ENCODE results near the gene CEP43. TPM values are rescaled to one million over a fixed set of nuclear protein-coding genes. Genes with fewer than 3 reads are reported as not detected.

CEP43 gene
- total RNA-seq, 1 donor from 2014 or later = 16.7 TPM

DNA sequence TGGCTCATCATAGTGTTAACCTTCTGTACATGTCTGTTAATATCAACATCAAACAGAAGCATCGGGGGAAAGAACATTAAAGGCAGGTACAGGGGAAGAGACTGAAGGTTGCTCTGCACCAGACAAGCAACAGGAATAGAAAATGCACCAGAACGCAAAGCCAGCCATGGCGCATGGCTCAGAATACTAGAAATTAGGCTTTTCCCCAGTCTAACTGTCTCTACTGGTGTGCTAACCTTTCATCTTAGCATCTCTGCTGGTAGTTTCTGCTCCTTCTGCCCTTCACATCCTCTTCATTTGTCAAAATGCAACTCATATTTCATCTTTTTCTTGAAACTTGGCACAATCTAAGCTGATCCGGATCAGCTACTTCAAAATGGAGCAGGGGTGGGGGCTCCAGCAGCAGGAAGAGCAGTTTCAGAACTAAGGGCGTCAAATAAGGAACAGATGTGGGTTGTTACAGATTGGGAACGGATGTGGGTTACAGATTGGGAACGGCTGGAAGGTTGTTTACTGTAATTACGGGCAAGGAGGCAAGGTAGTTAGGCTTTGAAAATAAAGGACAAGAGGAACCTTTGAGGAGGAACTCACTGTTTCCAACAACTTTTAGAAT lies 29.7 kb upstream of the CEP43 start:
- Histone ChIP-seq H3K27ac (ENCODE audit: low read depth, low read length) (no peak overlapping the region), H3K4me3 (ENCODE audit: low read length in 3 of 3) (no peak overlapping the region), H3K36me3 (ENCODE audit: control insufficient read depth in 3 of 3, insufficient read depth in 3 of 3, low read length in 3 of 3) (no peaks in the 10 kb centered on the region), H3K9me3 (ENCODE audit: control insufficient read depth in 3 of 3, low read length in 3 of 3) (no peaks in the 10 kb centered on the region), H3K27me3 (ENCODE audit: control insufficient read depth in 3 of 3, insufficient read depth in 3 of 3, low read length in 3 of 3) (no peaks in the 10 kb centered on the region), H3K9ac (ENCODE audit: low read depth in 1 of 3, low read length in 3 of 3) (no peak overlapping the region), H3K4me1 (ENCODE audit: control insufficient read depth in 3 of 3, insufficient read depth in 3 of 3, low read length in 3 of 3) (no peaks in the 10 kb centered on the region)

DNA sequence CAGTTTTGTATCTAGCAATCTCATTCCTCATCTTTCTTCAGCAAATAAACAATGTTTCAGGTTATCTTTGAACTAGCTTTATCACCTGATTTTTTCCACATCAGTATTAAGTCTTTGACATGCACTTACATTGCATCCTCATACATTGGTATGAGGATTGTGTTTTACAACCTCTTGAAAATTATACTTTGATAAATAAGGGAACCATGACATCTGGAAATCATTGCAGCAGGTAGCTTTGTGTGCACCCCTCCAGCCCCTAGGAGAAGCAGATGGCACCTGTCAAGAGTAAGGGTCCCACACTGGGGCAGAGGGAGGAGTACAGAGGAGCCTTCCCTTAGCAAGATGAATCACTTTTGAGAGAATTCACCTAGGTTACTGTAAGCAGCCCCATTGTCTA lies 29.1 kb upstream of the CEP43 start:
- Histone ChIP-seq H3K9me3 (ENCODE audit: control insufficient read depth in 3 of 3, low read length in 3 of 3) (no peaks in the 10 kb centered on the region), H3K4me1 (ENCODE audit: control insufficient read depth in 3 of 3, insufficient read depth in 3 of 3, low read length in 3 of 3) (no peaks in the 10 kb centered on the region), H3K4me3 (ENCODE audit: low read length in 3 of 3) (no peak overlapping the region), H3K36me3 (ENCODE audit: control insufficient read depth in 3 of 3, insufficient read depth in 3 of 3, low read length in 3 of 3) (no peaks in the 10 kb centered on the region), H3K9ac (ENCODE audit: low read depth in 1 of 3, low read length in 3 of 3) (no peak overlapping the region), H3K27ac (ENCODE audit: low read depth, low read length) (no peak overlapping the region), H3K27me3 (ENCODE audit: control insufficient read depth in 3 of 3, insufficient read depth in 3 of 3, low read length in 3 of 3) (no peaks in the 10 kb centered on the region)

DNA sequence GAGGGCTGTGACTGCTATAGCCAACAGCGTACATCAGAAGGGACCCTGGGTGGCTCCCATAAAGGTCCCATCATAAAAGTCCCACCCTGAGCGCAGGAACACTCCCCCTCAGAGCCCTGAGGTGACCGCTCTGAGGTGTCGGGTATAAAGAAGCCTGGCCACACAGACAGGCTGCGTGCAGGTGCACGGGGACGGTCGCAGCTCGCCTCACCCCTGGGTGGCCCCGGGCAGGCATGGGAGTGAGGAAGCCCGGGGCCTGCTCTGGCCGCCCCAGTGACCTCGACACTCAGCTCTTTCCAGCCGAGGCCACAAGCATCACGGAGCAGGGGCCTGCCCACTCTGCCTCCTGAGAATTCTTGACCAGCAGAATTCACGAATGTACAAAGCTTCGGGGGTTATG lies 28.4 kb upstream of the CEP43 start:
- no peaks in the 10 kb centered on the region for H3K4me1 ChIP-seq (ENCODE audit: control insufficient read depth in 3 of 3, insufficient read depth in 3 of 3, low read length in 3 of 3)
- no peaks in the 10 kb centered on the region for H3K9me3 ChIP-seq (ENCODE audit: control insufficient read depth in 3 of 3, low read length in 3 of 3)
- no peaks in the 10 kb centered on the region for H3K27me3 ChIP-seq (ENCODE audit: control insufficient read depth in 3 of 3, insufficient read depth in 3 of 3, low read length in 3 of 3)
- no peak overlapping the region for H3K9ac ChIP-seq (ENCODE audit: low read depth in 1 of 3, low read length in 3 of 3)
- H3K36me3 ChIP-seq (ENCODE audit: control insufficient read depth in 3 of 3, insufficient read depth in 3 of 3, low read length in 3 of 3) = no peaks in the 10 kb centered on the region
- H3K4me3 ChIP-seq (ENCODE audit: low read length in 3 of 3) = no peak overlapping the region
- no peak overlapping the region for H3K27ac ChIP-seq (ENCODE audit: low read depth, low read length)

DNA sequence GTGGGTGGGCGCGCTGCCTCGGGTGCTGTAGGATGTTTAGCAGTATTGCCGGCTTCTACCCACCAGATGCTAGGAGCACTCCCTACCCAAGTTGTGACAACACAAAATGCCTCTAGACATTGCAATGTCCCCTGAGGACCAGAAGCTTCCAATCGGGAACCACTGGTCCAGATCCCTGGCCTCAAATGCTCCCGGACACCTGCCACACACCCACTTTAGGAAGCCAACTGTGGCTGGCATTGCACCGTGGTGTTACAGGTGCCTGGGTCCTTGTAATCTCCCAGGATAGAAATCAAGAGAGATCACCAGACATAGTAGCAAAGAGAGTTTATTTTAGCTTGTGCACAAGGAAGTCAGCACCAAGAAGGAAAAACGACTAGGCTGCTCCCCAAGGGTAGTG lies 27.9 kb upstream of the CEP43 start:
- Histone ChIP-seq H3K27me3 (ENCODE audit: control insufficient read depth in 3 of 3, insufficient read depth in 3 of 3, low read length in 3 of 3) (no peaks in the 10 kb centered on the region), H3K4me3 (ENCODE audit: low read length in 3 of 3) (no peak overlapping the region), H3K4me1 (ENCODE audit: control insufficient read depth in 3 of 3, insufficient read depth in 3 of 3, low read length in 3 of 3) (no peaks in the 10 kb centered on the region), H3K27ac (ENCODE audit: low read depth, low read length) (no peak overlapping the region), H3K9me3 (ENCODE audit: control insufficient read depth in 3 of 3, low read length in 3 of 3) (no peaks in the 10 kb centered on the region), H3K36me3 (ENCODE audit: control insufficient read depth in 3 of 3, insufficient read depth in 3 of 3, low read length in 3 of 3) (no peaks in the 10 kb centered on the region), H3K9ac (ENCODE audit: low read depth in 1 of 3, low read length in 3 of 3) (no peak overlapping the region)

DNA sequence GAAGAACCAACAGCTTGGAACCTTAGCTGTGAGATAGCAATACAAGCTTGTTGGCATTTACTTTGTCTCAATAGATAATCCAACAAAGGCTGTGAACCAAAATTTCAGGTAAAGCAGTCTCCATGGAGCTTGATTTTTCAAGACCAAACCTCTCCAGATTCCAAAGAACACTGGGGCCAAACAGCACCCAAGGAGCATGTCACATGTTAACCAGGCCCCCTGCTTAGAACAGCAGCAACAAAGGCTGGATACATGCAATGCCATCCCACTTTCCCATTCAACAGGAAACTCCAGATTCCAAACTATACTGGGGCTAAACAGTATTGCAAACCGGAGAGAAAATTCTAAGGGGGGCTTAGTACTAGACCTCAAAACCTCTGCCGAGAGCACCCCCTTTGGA lies 27.1 kb upstream of the CEP43 start:
- no peaks in the 10 kb centered on the region for H3K9me3 ChIP-seq (ENCODE audit: control insufficient read depth in 3 of 3, low read length in 3 of 3)
- no peak overlapping the region for H3K4me3 ChIP-seq (ENCODE audit: low read length in 3 of 3)
- no peaks in the 10 kb centered on the region for H3K27me3 ChIP-seq (ENCODE audit: control insufficient read depth in 3 of 3, insufficient read depth in 3 of 3, low read length in 3 of 3)
- no peaks in the 10 kb centered on the region for H3K36me3 ChIP-seq (ENCODE audit: control insufficient read depth in 3 of 3, insufficient read depth in 3 of 3, low read length in 3 of 3)
- no peak overlapping the region for H3K27ac ChIP-seq (ENCODE audit: low read depth, low read length)
- H3K9ac ChIP-seq (ENCODE audit: low read depth in 1 of 3, low read length in 3 of 3) = no peak overlapping the region
- no peaks in the 10 kb centered on the region for H3K4me1 ChIP-seq (ENCODE audit: control insufficient read depth in 3 of 3, insufficient read depth in 3 of 3, low read length in 3 of 3)

DNA sequence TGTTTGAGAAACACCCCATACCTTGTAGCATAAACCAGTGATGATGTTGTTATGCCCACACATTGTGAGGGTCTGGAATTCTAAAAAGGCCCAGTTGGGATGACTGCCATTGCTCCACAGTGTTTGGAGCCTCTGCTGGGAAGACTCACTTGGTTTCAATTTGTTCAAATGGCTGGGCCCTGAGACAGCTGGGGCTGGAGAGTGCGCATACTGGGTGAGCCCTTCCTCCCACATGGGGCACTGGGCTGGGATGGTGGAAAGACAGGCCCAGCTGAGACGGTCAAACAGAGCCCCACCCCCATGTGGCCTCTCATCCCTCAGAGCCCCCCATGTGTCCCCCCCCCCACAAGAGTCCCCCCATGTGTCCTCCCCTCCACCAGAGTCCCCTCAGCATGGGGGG lies 22.6 kb upstream of the CEP43 start:
- Histone ChIP-seq H3K36me3 (ENCODE audit: control insufficient read depth in 3 of 3, insufficient read depth in 3 of 3, low read length in 3 of 3) (no peaks in the 10 kb centered on the region), H3K27me3 (ENCODE audit: control insufficient read depth in 3 of 3, insufficient read depth in 3 of 3, low read length in 3 of 3) (no peaks in the 10 kb centered on the region), H3K9me3 (ENCODE audit: control insufficient read depth in 3 of 3, low read length in 3 of 3) (no peaks in the 10 kb centered on the region), H3K27ac (ENCODE audit: low read depth, low read length) (no peak overlapping the region), H3K4me3 (ENCODE audit: low read length in 3 of 3) (no peak overlapping the region), H3K9ac (ENCODE audit: low read depth in 1 of 3, low read length in 3 of 3) (no peak overlapping the region), H3K4me1 (ENCODE audit: control insufficient read depth in 3 of 3, insufficient read depth in 3 of 3, low read length in 3 of 3) (no peaks in the 10 kb centered on the region)

DNA sequence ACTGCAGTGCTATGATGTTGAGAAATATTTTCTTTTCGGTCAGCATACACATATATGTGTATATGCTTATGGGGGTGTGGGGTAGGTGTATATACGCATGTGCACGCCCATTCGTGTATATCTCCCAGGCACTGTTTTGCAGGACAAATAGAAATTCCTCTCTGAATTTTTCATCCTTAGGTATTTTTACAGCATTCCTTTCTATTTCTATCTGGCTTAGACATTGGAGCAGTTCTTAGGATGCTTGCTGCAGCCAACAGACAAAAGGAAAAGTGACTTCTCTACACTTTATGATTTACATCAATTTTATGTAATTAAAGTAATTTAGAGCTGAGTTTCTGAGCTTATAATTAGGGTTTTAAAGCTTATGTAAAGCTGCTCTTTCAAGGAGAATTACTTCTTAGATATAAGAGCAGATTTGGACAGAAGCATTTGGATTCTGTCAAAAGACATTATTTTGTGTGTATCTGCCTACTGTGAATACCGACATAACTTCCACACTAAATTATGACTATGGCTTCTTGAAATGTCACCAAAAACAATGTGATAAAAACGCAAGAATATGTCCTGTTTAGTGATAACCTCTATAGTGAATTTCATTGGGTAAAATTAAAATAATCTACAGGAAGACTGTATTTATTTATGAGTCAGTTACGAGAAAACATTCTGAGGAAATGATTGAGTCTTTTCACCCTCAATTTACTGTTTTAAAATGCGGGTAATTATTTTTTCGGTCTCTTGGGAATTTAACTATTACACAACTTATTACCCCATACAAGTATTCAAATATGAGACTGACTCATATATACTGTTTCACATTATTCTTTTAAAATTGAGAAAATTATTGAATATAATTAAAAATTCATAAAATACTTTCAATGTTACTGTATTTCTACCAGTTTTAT lies 21.3 kb upstream of the CEP43 start:
- H3K4me3 ChIP-seq (ENCODE audit: low read length in 3 of 3) = no peak overlapping the region
- no peak overlapping the region for H3K9ac ChIP-seq (ENCODE audit: low read depth in 1 of 3, low read length in 3 of 3)
- no peaks in the 10 kb centered on the region for H3K36me3 ChIP-seq (ENCODE audit: control insufficient read depth in 3 of 3, insufficient read depth in 3 of 3, low read length in 3 of 3)
- no peak overlapping the region for H3K27ac ChIP-seq (ENCODE audit: low read depth, low read length)
- no peaks in the 10 kb centered on the region for H3K27me3 ChIP-seq (ENCODE audit: control insufficient read depth in 3 of 3, insufficient read depth in 3 of 3, low read length in 3 of 3)
- no peaks in the 10 kb centered on the region for H3K9me3 ChIP-seq (ENCODE audit: control insufficient read depth in 3 of 3, low read length in 3 of 3)
- H3K4me1 ChIP-seq (ENCODE audit: control insufficient read depth in 3 of 3, insufficient read depth in 3 of 3, low read length in 3 of 3) = no peaks in the 10 kb centered on the region

DNA sequence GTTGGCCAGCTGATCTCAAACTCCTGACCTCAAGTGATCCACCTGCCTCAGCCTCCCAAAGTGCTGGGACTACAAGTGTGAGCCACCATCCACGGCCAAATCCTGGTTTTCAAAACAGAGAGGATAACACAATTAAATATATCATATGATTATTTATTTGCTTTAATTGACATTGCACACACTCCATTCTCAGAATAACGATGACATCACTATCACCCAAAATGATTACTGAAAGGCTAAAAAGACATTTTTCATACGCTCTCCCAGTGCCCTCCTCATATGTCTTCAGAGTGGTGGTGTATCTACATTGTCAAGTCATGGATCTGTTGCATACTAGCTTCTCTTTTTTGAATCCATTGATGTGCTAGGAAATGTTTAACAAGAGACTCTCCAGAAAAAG lies 18.5 kb upstream of the CEP43 start:
- Histone ChIP-seq H3K4me3 (ENCODE audit: low read length in 3 of 3) (no peak overlapping the region), H3K36me3 (ENCODE audit: control insufficient read depth in 3 of 3, insufficient read depth in 3 of 3, low read length in 3 of 3) (no peaks in the 10 kb centered on the region), H3K27ac (ENCODE audit: low read depth, low read length) (no peak overlapping the region), H3K9me3 (ENCODE audit: control insufficient read depth in 3 of 3, low read length in 3 of 3) (no peaks in the 10 kb centered on the region), H3K9ac (ENCODE audit: low read depth in 1 of 3, low read length in 3 of 3) (no peak overlapping the region), H3K27me3 (ENCODE audit: control insufficient read depth in 3 of 3, insufficient read depth in 3 of 3, low read length in 3 of 3) (no peaks in the 10 kb centered on the region), H3K4me1 (ENCODE audit: control insufficient read depth in 3 of 3, insufficient read depth in 3 of 3, low read length in 3 of 3) (no peaks in the 10 kb centered on the region)

DNA sequence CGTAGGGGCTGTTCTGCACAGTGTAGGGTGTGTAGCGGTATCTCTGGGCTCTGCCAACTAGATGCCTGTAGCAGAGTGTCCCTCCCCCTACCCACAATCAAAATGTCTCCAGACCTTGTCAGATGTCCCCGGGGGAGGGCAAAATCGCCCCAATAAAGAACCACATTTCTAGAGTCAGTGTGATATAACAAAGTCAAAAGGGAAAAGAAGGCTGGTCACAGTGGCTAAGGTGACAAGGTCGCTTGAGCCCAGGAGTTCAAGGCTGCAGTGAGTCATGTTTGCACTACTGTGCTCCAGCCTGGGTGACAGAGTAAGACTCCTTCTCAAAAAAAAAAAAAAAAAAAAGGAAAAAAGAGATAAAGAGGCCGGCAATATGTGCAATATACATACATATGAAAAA lies 11.7 kb upstream of the CEP43 start:
- Histone ChIP-seq H3K27ac (ENCODE audit: low read depth, low read length) (no peak overlapping the region), H3K4me3 (ENCODE audit: low read length in 3 of 3) (no peak overlapping the region), H3K36me3 (ENCODE audit: control insufficient read depth in 3 of 3, insufficient read depth in 3 of 3, low read length in 3 of 3) (no peaks in the 10 kb centered on the region), H3K9me3 (ENCODE audit: control insufficient read depth in 3 of 3, low read length in 3 of 3) (no peaks in the 10 kb centered on the region), H3K4me1 (ENCODE audit: control insufficient read depth in 3 of 3, insufficient read depth in 3 of 3, low read length in 3 of 3) (no peaks in the 10 kb centered on the region), H3K27me3 (ENCODE audit: control insufficient read depth in 3 of 3, insufficient read depth in 3 of 3, low read length in 3 of 3) (no peaks in the 10 kb centered on the region), H3K9ac (ENCODE audit: low read depth in 1 of 3, low read length in 3 of 3) (no peak overlapping the region)

DNA sequence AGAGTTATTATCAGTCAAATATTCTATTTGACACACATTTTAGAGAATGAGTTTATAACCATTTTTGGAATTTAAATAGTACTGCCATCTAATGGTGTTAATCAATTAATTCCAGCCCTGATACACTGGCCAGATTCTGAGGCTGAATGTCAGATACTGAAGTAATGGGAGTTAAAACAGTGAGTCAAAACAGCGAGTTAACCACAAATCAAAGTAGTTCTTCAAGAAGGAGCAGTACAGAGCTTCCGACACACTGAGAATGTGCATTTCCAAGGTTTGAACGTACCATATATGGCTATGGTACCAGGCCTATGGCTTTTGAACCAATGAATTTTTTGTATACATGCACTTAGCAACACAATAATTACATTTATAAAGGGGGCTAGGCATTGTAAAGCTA lies 11.3 kb upstream of the CEP43 start:
- Histone ChIP-seq H3K36me3 (ENCODE audit: control insufficient read depth in 3 of 3, insufficient read depth in 3 of 3, low read length in 3 of 3) (no peaks in the 10 kb centered on the region), H3K27ac (ENCODE audit: low read depth, low read length) (no peak overlapping the region), H3K9me3 (ENCODE audit: control insufficient read depth in 3 of 3, low read length in 3 of 3) (no peaks in the 10 kb centered on the region)

More for the DNA sequence above, 11.3 kb upstream of the CEP43 start:
- no peak overlapping the region for H3K4me3 ChIP-seq (ENCODE audit: low read length in 3 of 3)
- no peaks in the 10 kb centered on the region for H3K4me1 ChIP-seq (ENCODE audit: control insufficient read depth in 3 of 3, insufficient read depth in 3 of 3, low read length in 3 of 3)
- H3K9ac ChIP-seq (ENCODE audit: low read depth in 1 of 3, low read length in 3 of 3) = no peak overlapping the region
- no peaks in the 10 kb centered on the region for H3K27me3 ChIP-seq (ENCODE audit: control insufficient read depth in 3 of 3, insufficient read depth in 3 of 3, low read length in 3 of 3)
